Measurements from ENCODE around the gene TMEM59L. TPM values are rescaled to one million over a fixed set of nuclear protein-coding genes. Genes with fewer than 3 reads are reported as not detected.

TMEM59L gene
- total and polyA plus RNA-seq, 10 of the 15 experiments (the other 5 are each of a cell fraction or from before 2014, with no cell fraction given) = 0.06 TPM; not detected in 9

DNA sequence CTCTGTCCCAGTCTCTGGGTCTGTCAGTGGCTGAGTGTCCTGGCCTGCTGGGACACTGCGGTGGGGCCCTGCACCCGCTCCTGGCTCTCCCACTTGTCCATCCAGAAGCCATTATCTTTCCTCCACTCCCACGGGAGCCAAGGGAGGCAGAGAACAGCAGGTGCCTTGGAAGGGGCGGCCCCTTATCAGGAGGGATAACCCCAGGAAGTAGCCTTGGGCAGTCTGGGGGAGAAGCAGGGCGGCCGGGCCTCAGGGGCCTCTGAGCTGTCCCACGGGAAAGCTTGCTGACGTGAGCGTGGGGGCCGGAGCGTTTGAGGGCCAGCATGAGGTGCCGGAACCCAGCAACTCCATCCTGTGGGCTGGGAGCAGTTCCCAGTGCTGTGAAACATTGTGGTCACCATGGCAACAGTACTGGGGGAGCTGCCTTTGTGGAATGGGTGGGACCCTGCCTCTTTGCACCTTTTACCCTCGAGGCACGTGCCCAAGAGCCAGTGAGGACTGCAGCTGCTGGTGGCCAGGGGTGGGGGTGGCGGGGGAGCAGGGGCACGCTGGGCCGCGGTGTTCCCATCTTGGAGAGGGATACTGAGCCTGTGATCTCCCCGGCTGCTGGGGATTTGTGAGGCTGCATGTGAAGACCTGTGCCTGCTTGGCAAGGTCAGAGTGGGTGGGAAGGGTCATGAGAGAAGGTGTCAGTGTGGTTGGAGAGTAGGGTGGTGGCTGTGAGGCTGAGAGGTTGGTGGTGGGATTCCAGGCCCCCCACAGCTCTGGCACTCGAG lies 45.1 kb downstream of the TMEM59L start (continued):
- TF ChIP-seq, protein P1, sequence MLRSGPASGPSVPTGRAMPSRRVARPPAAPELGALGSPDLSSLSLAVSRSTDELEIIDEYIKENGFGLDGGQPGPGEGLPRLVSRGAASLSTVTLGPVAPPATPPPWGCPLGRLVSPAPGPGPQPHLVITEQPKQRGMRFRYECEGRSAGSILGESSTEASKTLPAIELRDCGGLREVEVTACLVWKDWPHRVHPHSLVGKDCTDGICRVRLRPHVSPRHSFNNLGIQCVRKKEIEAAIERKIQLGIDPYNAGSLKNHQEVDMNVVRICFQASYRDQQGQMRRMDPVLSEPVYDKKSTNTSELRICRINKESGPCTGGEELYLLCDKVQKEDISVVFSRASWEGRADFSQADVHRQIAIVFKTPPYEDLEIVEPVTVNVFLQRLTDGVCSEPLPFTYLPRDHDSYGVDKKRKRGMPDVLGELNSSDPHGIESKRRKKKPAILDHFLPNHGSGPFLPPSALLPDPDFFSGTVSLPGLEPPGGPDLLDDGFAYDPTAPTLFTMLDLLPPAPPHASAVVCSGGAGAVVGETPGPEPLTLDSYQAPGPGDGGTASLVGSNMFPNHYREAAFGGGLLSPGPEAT (IDR thresholded peaks at IDR 0.05; ENCODE audit: low read depth) = peak; percentile 58
- TF ChIP-seq TBL1XR1 (IDR thresholded peaks at IDR 0.05; ENCODE audit: low read depth, low read length) = no peak
- TF ChIP-seq NRF1 (conservative IDR thresholded peaks at IDR 0.05; ENCODE audit: low read depth, low read length) = no peak
- TF ChIP-seq BMI1 (IDR thresholded peaks at IDR 0.05; ENCODE audit: borderline replicate concordance) = peak; percentile 95
- TF ChIP-seq EED (IDR thresholded peaks at IDR 0.05; ENCODE audit: low read depth) = 0 out of 2 replicates have a peak, but pooled peaks have one; percentile 27
- TF ChIP-seq IKZF2 (IDR thresholded peaks at IDR 0.05) = peak; percentile 68 to 72; a peak in 3 of 4 replicates
- peak; percentile 89; the same call in 1 of the 2 replicates for TF ChIP-seq RB1 (IDR thresholded peaks at IDR 0.05; ENCODE audit: borderline replicate concordance)
- TF ChIP-seq E2F8 (IDR thresholded peaks at IDR 0.05; ENCODE audit: low read depth, partially characterized antibody) = no peak
- peak; percentile 100 for TF ChIP-seq GATAD2B (conservative IDR thresholded peaks at IDR 0.05; ENCODE audit: low read depth)
- peak; percentile 67; the same call in 1 of the 2 replicates for TF ChIP-seq CHD2 (IDR thresholded peaks at IDR 0.05; ENCODE audit: borderline replicate concordance, low read depth, low read length)
- peak; percentile 91 for TF ChIP-seq IKZF1 (conservative IDR thresholded peaks at IDR 0.05)
- 0 out of 2 replicates have a peak, but pooled peaks have one; percentile 32 for TF ChIP-seq YBX1 (IDR thresholded peaks at IDR 0.05)
- TF ChIP-seq CREM (IDR thresholded peaks at IDR 0.05; ENCODE audit: low read depth) = peak; percentile 66; the same call in 1 of the 2 replicates
- TF ChIP-seq TCF12 (IDR thresholded peaks at IDR 0.05; ENCODE audit: low read depth, low read length) = peak; percentile 88; the same call in 1 of the 2 replicates
- TF ChIP-seq NBN (IDR thresholded peaks at IDR 0.05) = no peak
- TF ChIP-seq, protein P2, sequence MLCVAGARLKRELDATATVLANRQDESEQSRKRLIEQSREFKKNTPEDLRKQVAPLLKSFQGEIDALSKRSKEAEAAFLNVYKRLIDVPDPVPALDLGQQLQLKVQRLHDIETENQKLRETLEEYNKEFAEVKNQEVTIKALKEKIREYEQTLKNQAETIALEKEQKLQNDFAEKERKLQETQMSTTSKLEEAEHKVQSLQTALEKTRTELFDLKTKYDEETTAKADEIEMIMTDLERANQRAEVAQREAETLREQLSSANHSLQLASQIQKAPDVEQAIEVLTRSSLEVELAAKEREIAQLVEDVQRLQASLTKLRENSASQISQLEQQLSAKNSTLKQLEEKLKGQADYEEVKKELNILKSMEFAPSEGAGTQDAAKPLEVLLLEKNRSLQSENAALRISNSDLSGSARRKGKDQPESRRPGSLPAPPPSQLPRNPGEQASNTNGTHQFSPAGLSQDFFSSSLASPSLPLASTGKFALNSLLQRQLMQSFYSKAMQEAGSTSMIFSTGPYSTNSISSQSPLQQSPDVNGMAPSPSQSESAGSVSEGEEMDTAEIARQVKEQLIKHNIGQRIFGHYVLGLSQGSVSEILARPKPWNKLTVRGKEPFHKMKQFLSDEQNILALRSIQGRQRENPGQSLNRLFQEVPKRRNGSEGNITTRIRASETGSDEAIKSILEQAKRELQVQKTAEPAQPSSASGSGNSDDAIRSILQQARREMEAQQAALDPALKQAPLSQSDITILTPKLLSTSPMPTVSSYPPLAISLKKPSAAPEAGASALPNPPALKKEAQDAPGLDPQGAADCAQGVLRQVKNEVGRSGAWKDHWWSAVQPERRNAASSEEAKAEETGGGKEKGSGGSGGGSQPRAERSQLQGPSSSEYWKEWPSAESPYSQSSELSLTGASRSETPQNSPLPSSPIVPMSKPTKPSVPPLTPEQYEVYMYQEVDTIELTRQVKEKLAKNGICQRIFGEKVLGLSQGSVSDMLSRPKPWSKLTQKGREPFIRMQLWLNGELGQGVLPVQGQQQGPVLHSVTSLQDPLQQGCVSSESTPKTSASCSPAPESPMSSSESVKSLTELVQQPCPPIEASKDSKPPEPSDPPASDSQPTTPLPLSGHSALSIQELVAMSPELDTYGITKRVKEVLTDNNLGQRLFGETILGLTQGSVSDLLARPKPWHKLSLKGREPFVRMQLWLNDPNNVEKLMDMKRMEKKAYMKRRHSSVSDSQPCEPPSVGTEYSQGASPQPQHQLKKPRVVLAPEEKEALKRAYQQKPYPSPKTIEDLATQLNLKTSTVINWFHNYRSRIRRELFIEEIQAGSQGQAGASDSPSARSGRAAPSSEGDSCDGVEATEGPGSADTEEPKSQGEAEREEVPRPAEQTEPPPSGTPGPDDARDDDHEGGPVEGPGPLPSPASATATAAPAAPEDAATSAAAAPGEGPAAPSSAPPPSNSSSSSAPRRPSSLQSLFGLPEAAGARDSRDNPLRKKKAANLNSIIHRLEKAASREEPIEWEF (IDR thresholded peaks at IDR 0.05; ENCODE audit: insufficient replicate concordance, low read depth, low read length) = peak; percentile 97
- TF ChIP-seq DPF2 (IDR thresholded peaks at IDR 0.05) = peak; percentile 30; the same call in 1 of the 2 replicates
- TF ChIP-seq EP300 (IDR thresholded peaks at IDR 0.05; ENCODE audit: borderline replicate concordance in 1 of 2, control insufficient read depth in 1 of 2, low read depth in 2 of 2, low read length in 2 of 2) = peak in 1 of 2 experiments; percentile 40; a peak in 1 of 4 replicates
- TF ChIP-seq ZZZ3 (IDR thresholded peaks at IDR 0.05; ENCODE audit: control insufficient read depth, insufficient read length, low read depth) = no peak
- no peak for TF ChIP-seq FOS (IDR thresholded peaks at IDR 0.05; ENCODE audit: borderline replicate concordance, extremely low read depth, insufficient read length)
